GM12873 (cell line): Measurements from ENCODE around the gene SMURF1.

Experiments used
- TF ChIP-seq, protein P1 (sequence below): IDR thresholded peaks from 2 replicates; pipeline ENCODE4 v1.5.1; 2012; ENCODE audit warnings: low read depth, mild to moderate bottlenecking, moderate library complexity, low read length, control low read depth; ENCODE audit not compliant: insufficient read depth; ENCODE audit errors: missing control alignments

SMURF1 gene

DNA sequence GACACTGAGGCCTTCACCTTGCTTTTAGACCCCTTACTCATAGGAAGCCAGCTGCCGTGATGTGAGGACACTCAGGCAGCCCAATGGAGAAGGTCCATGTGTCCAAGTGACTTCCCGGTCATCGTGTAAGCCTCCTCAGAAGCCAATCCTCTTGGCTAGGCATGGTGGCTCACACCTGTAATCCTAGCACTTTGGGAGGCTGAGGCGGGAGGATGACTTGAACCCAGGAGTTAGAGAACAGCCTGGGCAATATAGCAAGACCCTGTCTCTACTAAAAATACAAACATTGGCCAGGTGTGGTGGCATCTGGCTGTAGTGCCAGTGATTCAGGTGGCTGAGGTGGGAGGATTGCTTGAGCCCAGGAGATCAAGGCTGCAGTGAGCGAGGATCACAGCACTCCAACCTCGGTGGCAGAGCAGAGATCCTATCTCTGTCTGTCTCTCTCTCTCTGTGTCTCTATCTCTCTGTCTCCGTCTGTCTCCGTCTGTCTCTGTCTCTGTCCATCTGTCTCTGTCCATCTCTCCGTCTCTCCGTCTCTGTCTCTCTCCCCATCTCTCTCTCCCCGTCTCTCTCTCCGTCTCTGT lies 36.3 kb upstream of the SMURF1 start:
- TF ChIP-seq, protein P1, sequence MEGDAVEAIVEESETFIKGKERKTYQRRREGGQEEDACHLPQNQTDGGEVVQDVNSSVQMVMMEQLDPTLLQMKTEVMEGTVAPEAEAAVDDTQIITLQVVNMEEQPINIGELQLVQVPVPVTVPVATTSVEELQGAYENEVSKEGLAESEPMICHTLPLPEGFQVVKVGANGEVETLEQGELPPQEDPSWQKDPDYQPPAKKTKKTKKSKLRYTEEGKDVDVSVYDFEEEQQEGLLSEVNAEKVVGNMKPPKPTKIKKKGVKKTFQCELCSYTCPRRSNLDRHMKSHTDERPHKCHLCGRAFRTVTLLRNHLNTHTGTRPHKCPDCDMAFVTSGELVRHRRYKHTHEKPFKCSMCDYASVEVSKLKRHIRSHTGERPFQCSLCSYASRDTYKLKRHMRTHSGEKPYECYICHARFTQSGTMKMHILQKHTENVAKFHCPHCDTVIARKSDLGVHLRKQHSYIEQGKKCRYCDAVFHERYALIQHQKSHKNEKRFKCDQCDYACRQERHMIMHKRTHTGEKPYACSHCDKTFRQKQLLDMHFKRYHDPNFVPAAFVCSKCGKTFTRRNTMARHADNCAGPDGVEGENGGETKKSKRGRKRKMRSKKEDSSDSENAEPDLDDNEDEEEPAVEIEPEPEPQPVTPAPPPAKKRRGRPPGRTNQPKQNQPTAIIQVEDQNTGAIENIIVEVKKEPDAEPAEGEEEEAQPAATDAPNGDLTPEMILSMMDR, result no peak

DNA sequence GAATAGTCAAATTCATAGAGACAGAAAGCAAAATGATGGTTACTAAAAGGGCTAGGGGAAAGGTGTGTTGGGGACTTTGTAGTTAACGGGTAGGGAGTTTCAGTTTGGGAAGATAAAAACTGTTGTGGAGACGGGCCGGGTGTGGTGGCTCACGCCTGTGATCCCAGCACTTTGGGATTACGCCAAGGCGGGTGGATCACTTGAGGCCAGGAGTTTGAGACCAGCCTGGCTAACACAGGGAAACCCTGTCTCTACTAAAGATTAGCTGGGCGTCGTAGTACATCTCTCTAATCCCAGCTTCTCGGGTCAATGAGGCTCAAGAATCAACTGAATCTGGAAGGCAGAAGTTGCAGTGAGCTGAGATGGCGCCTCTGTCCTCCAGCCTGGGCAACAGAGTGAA lies 33.3 kb upstream of the SMURF1 start:
- TF ChIP-seq, protein P1, result no peak

GRCh38 chr7:99173787-99174186 lies 29.9 kb upstream of the SMURF1 start:
- TF ChIP-seq, protein P1, result no peak

GRCh38 chr7:99171731-99172130 lies 27.8 kb upstream of the SMURF1 start:
- TF ChIP-seq, protein P1, result no peak

- TF ChIP-seq, protein P1, result no peak
Measured at GRCh38 chr7:99170730-99171074, 26.8 kb upstream of the SMURF1 start.

- TF ChIP-seq, protein P1, result no peak
Measured at GRCh38 chr7:99170065-99170729, 26.3 kb upstream of the SMURF1 start.

DNA sequence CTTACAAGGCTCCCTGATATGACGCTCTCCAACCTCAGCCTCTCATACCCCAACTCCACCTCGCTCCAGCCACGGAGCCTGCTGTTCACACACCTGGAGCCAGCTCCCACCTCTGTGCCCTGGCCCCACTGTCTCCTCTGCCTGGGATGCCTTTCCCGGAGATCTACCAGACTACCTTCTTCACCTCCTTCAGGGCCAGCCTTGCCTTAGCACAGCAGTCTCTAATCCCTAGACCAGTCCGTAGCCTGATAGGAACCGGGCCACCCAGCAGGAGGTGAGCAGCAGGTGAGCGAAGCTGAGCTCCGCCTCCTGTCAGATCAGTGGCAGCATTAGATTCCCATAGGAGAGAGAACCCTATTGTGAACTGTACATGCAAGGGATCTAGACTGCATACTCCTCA lies 23.2 kb upstream of the SMURF1 start:
- TF ChIP-seq, protein P1, result no peak
